IPS-NIHi11 (cell line): ENCODE measurements around the gene ESYT1.

Experiments used
- DNase-seq: peaks from one replicate; pipeline ENCODE4 v3.0.0; 2012; ENCODE audit warnings: mixed read lengths, low spot score

The ESYT1 gene, protein sequence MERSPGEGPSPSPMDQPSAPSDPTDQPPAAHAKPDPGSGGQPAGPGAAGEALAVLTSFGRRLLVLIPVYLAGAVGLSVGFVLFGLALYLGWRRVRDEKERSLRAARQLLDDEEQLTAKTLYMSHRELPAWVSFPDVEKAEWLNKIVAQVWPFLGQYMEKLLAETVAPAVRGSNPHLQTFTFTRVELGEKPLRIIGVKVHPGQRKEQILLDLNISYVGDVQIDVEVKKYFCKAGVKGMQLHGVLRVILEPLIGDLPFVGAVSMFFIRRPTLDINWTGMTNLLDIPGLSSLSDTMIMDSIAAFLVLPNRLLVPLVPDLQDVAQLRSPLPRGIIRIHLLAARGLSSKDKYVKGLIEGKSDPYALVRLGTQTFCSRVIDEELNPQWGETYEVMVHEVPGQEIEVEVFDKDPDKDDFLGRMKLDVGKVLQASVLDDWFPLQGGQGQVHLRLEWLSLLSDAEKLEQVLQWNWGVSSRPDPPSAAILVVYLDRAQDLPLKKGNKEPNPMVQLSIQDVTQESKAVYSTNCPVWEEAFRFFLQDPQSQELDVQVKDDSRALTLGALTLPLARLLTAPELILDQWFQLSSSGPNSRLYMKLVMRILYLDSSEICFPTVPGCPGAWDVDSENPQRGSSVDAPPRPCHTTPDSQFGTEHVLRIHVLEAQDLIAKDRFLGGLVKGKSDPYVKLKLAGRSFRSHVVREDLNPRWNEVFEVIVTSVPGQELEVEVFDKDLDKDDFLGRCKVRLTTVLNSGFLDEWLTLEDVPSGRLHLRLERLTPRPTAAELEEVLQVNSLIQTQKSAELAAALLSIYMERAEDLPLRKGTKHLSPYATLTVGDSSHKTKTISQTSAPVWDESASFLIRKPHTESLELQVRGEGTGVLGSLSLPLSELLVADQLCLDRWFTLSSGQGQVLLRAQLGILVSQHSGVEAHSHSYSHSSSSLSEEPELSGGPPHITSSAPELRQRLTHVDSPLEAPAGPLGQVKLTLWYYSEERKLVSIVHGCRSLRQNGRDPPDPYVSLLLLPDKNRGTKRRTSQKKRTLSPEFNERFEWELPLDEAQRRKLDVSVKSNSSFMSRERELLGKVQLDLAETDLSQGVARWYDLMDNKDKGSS

DNA sequence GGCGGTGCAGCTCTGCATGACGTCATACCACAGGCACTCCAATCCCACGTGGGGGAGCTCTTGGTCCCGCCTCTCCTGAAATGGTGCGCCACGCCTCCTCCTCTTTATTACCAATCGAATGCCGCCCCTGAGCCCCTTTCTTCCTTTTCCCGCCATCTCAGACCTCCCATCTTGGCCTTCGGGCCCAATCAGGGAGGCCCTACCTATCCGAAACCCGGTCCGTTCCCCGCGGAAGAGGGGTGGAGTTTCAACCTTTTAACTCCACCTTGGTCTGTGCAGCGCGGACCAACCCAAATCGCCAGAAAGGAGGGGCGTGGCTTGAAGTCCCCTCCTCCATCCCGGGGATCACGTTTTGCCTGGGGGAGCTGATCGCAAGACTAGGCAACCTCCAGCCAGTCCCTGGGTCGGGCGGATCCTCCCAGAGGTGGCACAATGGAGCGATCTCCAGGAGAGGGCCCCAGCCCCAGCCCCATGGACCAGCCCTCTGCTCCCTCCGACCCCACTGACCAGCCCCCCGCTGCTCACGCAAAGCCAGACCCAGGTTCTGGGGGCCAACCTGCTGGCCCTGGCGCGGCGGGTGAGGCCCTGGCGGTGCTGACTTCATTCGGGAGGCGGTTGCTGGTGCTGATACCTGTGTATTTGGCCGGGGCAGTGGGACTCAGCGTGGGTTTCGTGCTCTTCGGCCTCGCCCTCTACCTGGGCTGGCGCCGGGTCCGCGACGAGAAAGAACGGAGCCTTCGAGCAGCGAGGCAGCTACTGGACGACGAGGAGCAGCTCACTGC, at the start of gene ESYT1:
ESYT1 (plus strand) TSS at position 380 of the 782 bp plus-strand sequence; CDS start at position 433, 53 bp downstream.
- peak; percentile 95 for DNase-seq

DNA sequence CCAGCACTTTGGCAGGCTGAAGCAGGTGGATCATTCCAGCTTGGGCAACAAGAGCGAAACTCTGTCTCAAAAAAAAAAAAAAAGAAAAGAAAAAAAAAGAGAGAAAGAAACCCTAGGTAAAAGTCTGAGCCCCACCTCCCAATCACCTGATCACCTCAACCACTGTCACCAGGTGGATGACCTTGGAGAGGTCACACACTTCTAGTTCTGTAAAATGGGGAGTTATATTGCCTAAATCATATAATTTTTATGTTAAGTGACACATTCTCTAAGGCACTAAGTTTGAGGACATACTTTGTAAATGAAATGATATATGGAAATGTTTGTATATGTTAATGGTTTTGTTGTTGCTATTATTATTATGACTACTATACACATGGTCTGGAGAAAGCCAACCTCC, 49.6 kb upstream of the ESYT1 start:
- no peak for DNase-seq

GRCh38 chr12:56078931-56079722, 48.9 kb upstream of the ESYT1 start:
- peak; percentile 89 for DNase-seq

GRCh38 chr12:56079723-56080555, 48.1 kb upstream of the ESYT1 start, which contains the start of gene ERBB3:
Gene ERBB3, plus strand, starts transcription at chr12:56080165. Its CDS starts 136 bp downstream, at chr12:56080301.
- DNase-seq = peak; percentile 94

DNA sequence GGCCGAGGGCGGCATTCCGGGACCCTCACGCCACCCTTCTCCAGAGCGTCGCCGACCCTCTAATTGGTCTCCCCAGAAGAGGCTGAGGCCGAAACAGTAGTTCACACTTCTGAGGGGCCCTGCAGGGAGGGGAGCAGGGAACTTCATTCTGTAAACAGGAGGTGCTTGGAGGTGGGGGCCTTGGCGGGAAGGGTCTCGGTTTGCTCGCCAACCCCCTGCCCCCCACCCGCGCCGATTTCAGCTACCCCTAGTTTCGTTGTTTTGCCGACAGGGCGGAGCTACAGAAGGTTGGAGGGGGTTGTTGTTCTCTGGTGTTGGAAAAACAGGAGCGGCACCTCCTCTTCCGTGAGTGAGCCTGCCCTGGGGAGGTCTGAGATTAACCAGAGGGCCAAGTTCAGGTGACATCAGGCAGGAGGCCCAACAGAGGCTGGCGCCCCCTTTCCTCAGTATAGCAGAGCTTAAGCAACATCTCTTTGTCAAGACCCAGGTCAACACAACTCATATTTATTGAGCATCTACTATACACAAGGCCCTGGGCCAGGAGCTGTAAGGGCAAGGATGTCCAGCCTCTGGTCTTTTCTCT, 47.4 kb upstream of the ESYT1 start:
- peak; percentile 65 for DNase-seq

DNA sequence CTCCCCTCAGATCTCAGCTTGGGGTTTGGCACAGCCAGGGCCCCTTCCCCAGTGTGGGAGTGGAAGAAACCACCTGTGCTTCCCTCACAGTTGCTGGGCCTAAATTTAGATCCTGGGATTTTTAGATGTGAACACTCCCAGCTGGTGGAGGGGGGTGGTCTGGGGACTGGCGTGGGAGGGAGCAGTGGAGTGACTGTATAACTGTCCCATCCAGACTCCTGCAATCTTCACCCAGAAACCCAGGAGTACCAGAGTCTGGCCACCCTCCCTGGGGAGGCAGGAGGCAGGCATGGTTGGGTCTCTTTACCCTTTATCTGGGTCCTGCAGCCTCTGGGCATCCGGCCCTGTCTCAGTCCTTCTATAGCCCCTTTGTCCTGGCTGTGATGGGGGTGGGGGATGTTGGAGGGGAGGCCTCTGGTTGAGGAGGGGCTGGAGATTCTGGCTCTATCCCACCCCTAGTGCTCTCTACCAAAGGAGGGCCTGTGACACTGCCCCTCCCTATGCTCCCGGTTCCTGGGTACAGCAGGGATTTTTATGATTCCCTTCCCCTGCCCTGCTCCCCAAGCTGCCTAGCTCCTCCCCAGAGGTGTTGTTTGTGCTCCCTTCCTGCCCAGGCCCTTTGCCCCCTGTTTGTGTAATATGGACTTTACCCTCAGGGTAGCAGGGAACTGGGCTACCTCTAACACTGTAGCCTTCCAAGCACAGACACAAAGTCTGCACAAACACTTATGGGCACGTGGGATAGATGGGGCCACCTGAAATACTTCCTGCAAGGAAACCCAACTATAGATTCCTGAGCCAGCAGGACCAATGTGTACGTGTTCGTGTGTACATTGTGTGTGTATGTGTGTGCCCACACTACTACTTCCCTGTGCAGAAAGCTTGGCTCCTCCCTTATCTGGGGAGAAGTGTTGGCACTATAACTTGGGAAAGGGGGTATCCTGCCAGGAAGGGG, 46.4 kb upstream of the ESYT1 start:
- peak; percentile 27 for DNase-seq

DNA sequence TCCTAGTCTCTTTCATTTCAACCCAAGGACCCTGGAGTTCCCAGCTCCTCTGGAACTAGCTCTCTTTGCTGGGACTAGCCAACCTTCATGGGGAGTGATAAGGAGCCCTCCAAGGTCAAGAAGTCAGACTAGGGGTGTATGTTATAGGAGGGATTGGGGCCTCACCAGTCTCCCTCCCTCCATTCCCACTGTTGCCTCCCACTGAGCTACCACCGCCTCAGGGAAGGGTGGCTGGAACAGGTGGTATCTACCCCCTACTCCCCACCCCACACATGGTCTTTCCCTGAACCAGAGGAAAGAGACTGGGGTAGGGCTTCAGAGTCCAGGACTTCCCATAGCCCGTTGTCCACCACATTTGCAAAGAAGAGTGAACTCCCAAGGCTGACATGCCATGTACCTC, 45.7 kb upstream of the ESYT1 start:
- DNase-seq = no peak

GRCh38 chr12:56082967-56083366, 45.1 kb upstream of the ESYT1 start:
- DNase-seq = no peak

GRCh38 chr12:56084958-56085543, 43.0 kb upstream of the ESYT1 start:
- peak; percentile 70 for DNase-seq

DNA sequence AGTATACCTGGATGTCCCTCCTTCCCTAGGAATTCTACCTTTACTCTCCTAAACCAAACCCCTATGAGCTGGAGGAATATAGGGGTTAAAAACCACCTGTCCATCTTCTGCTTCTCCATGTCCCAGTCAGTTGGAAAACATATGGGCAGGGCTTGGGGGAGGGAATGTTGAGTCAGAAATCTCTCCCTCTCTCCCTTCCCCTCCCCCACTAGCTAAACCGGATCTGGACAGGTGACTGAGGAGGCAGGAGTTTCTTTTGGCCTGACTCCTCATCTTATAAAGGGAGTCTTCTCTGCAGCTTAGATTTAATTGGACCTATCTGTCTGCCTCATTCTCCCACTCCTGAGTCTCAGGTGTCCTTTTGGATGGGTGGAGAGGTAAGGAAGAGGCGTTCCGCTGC, 42.0 kb upstream of the ESYT1 start:
- peak; percentile 25 for DNase-seq

- no peak for DNase-seq
These were observed 41.5 kb upstream of the ESYT1 start for GRCh38 chr12:56086608-56087007.

GRCh38 chr12:56087220-56087619, 40.8 kb upstream of the ESYT1 start:
- DNase-seq = peak; percentile 64

DNA sequence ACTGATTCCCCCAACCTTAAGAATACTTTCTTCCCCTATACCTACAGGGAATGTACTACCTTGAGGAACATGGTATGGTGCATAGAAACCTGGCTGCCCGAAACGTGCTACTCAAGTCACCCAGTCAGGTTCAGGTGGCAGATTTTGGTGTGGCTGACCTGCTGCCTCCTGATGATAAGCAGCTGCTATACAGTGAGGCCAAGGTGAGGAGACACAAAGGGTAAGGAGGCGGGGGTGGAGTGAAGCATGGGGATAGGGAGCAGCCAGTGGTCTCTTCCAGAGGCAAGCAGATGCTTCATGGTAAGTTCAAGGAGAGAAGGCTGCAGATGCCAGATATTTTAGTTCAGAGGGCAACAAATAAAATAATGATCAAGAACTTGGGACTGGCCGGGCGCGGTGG, 30.3 kb upstream of the ESYT1 start:
- no peak for DNase-seq

- DNase-seq = no peak
These were observed 29.5 kb upstream of the ESYT1 start for GRCh38 chr12:56098592-56098991.

DNA sequence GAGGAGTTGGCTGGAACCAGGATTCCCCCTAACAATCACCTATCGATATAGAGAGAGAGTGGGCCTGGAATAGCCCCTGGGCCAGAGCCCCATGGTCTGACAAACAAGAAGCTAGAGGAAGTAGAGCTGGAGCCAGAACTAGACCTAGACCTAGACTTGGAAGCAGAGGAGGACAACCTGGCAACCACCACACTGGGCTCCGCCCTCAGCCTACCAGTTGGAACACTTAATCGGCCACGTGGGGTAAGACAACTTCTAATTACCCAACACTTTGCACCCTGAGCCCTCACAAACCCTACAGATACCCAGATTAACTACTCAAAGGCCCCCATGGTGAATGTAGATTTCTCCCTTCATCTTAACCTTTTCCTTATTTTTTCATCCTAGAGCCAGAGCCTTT, 28.3 kb upstream of the ESYT1 start:
- DNase-seq = no peak

DNA sequence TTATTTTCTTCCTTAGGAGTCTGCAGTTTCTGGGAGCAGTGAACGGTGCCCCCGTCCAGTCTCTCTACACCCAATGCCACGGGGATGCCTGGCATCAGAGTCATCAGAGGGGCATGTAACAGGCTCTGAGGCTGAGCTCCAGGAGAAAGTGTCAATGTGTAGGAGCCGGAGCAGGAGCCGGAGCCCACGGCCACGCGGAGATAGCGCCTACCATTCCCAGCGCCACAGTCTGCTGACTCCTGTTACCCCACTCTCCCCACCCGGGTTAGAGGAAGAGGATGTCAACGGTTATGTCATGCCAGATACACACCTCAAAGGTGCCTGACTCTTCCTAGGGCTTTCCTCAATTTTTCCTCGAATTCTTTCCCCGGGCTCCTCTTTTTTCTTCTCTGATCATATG, 27.0 kb upstream of the ESYT1 start:
- no peak for DNase-seq

DNA sequence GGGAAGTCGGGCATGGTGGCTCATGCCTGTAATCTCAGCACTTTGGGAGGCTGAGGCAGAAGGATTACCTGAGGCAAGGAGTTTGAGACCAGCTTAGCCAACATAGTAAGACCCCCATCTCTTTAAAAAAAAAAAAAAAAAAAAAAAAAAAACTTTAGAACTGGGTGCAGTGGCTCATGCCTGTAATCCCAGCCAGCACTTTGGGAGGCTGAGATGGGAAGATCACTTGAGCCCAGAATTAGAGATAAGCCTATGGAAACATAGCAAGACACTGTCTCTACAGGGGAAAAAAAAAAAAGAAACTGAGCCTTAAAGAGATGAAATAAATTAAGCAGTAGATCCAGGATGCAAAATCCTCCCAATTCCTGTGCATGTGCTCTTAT, 25.4 kb upstream of the ESYT1 start:
- no peak for DNase-seq
